ENCODE results near the gene ATP6V0A4. TPM values are rescaled to one million over a fixed set of nuclear protein-coding genes. Genes with fewer than 3 reads are reported as not detected.

ATP6V0A4 gene
- total RNA-seq: not detected

DNA sequence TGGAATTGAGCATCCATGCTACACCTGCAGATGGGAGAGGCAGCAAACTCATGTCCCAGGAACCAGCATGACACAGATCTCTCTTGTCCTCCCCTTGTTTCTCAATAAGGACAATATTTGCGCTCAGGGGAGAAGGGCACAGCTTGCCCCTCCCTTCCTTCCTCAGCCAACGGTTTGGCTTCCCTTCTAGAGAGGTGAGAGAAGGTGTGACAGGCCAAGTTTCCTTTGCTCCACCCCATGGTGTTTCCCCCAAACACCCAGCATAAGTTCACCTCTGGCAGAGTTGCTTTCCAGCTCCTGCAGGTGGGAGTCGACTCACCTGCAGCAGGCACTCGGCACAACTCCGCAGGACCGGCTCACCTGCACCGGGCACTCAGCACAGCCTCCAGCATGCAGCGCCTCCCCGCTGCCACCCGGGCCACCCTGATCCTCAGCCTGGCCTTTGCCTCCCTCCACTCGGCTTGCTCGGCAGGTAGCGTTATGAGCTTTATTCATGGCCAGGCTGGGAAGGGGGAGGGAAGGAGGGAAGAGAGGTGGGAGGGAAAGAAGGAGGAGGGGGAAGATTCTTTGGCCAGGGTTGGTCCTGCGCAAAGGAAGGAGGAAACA is at the start of gene ATP6V0A4, which contains the start of gene TMEM213:
ATP6V0A4 (minus strand) TSS at position 482 of the 606 bp plus-strand sequence. CDS start 26,949 bp downstream, outside the sequence.
TMEM213 (plus strand) TSS at position 280 of the 606 bp plus-strand sequence; CDS start at position 391, 111 bp downstream.
- in situ Hi-C loops (cut with MboI; ENCODE audit: low sequenced_read_pairs in 4 of 4): no loop called here
- Histone ChIP-seq H3K9me3 (no peaks in the 10 kb centered on the region), H3K4me3 (no peak within 1 kb of the TSS), H3K36me3 (no peaks in the 10 kb centered on the region), H3K4me1 (no peaks in the 10 kb centered on the region), H3K27ac (no peak within 1 kb of the TSS), H3K27me3 (no peaks in the 10 kb centered on the region)
- DNase-seq (no peak), ATAC-seq (no peak)
- TF ChIP-seq, protein P1, sequence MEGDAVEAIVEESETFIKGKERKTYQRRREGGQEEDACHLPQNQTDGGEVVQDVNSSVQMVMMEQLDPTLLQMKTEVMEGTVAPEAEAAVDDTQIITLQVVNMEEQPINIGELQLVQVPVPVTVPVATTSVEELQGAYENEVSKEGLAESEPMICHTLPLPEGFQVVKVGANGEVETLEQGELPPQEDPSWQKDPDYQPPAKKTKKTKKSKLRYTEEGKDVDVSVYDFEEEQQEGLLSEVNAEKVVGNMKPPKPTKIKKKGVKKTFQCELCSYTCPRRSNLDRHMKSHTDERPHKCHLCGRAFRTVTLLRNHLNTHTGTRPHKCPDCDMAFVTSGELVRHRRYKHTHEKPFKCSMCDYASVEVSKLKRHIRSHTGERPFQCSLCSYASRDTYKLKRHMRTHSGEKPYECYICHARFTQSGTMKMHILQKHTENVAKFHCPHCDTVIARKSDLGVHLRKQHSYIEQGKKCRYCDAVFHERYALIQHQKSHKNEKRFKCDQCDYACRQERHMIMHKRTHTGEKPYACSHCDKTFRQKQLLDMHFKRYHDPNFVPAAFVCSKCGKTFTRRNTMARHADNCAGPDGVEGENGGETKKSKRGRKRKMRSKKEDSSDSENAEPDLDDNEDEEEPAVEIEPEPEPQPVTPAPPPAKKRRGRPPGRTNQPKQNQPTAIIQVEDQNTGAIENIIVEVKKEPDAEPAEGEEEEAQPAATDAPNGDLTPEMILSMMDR (IDR thresholded peaks at IDR 0.05 in 4 of 5, conservative IDR thresholded peaks at IDR 0.05 in 1 of 5): no peak
- no peak for TF ChIP-seq POLR2A (IDR thresholded peaks at IDR 0.05)
- intact Hi-C loops (cut with DNase I; ENCODE audit: low total_unique reads): no loop called here

DNA sequence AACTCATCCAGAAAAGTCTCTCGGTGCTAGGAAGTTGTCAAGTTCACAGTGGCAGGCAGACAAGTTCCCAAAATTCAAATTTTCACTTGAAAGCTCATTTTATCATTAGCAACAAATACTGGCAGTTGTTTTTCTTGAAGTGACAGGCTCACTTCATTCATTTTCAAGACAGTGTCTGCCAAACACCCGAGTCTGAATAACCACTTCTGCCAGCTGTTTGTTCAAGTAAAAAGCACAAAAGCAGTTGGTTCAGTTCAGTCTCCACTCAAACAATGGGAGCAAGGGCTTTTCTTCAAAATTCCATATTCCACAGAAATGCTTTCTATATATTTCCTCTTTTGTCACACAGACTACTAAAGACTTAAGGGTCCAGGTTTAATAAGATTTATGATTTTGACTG is 47.7 kb upstream of the ATP6V0A4 start:
- Histone ChIP-seq H3K9me3 (no peaks in the 10 kb centered on the region), H3K4me1 (no peaks in the 10 kb centered on the region), H3K27me3 (no peaks in the 10 kb centered on the region), H3K27ac (no peak overlapping the region), H3K36me3 (no peaks in the 10 kb centered on the region), H3K4me3 (no peak overlapping the region)
- TF ChIP-seq POLR2A (IDR thresholded peaks at IDR 0.05): no peak
- TF ChIP-seq, protein P1 (IDR thresholded peaks at IDR 0.05 in 4 of 5, conservative IDR thresholded peaks at IDR 0.05 in 1 of 5): no peak
- in situ Hi-C loops (cut with MboI; ENCODE audit: low sequenced_read_pairs in 4 of 4) (no loop called here), intact Hi-C loops (cut with DNase I; ENCODE audit: low total_unique reads) (no loop called here)
- no peak for ATAC-seq
- no peak for DNase-seq

DNA sequence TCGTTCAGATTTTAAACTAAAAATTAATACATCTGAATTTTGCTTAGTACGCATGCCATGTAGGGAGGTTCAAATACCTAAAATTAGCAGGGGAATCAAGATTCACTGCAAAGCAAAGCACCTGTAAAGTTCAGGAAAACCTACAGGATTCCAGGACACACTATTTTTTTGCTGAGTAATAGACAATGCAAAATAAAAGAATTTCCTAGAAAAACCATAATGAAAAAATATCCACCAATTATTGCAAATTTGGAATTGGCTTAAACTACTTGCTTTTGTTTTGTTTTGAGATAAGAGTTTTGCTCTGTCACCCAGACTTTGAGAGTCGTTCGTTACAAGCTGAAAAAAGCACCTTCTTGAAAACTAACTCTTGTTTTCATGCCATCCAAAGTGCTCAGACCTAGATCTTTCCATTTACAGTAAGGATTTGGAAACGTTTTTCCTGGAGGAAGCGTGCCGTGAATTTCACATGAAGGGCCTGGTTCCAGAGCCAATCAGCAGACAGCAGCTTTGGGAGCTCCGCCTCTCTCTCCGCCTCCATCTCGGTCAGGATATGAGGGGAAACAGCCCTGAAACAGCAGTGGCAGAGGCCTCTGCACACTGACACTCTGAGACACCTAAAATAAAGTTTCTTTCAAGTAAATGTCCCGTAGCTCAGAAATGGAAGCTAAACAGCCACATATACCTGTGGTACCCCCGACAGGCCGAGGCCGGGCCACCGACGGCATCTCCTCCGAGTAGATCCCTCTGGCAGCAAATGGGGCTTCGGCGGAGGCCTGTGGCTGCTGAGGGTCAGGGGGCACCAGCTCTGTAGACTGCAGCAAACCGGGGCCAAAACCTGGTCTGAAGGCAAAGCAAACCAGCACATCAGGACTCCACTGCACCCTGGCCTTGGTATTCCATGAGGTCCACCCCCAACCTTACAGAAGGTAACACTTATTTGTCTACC is 45.9 kb upstream of the ATP6V0A4 start:
- no peaks in the 10 kb centered on the region for H3K27me3 ChIP-seq
- no peak overlapping the region for H3K4me3 ChIP-seq
- no peak for TF ChIP-seq POLR2A (IDR thresholded peaks at IDR 0.05)
- TF ChIP-seq, protein P1 (IDR thresholded peaks at IDR 0.05 in 4 of 5, conservative IDR thresholded peaks at IDR 0.05 in 1 of 5): no peak
- ATAC-seq (no peak), DNase-seq (no peak)
- intact Hi-C loops (cut with DNase I; ENCODE audit: low total_unique reads) (no loop called here), in situ Hi-C loops (cut with MboI; ENCODE audit: low sequenced_read_pairs in 4 of 4) (no loop called here)
- H3K27ac ChIP-seq: no peak overlapping the region
- H3K4me1 ChIP-seq: no peaks in the 10 kb centered on the region
- H3K36me3 ChIP-seq: no peaks in the 10 kb centered on the region
- no peaks in the 10 kb centered on the region for H3K9me3 ChIP-seq

DNA sequence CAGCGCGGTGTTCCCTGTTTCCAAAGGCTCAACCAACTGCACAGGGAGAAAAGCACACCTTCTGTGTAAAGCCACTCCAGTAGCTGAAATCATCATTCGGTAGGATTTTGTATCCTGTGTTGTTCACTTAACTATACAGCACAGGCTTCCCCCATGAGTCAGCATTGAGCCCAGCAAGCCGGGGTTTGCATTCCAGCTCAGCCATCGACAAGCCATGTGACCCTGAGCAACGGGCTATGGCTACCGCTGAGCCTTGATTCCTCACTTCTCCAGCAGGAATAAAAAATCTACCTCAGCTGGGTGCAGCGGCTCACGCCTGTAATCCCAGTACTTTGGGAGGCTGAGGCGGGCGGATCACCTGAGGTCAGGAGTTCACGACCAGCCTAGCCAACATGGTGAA is 44.1 kb upstream of the ATP6V0A4 start:
- in situ Hi-C loops (cut with MboI; ENCODE audit: low sequenced_read_pairs in 4 of 4) (no loop called here), intact Hi-C loops (cut with DNase I; ENCODE audit: low total_unique reads) (no loop called here)
- DNase-seq (no peak), ATAC-seq (no peak)
- Histone ChIP-seq H3K36me3 (no peaks in the 10 kb centered on the region), H3K27me3 (no peaks in the 10 kb centered on the region), H3K4me3 (no peak overlapping the region), H3K27ac (no peak overlapping the region), H3K9me3 (no peaks in the 10 kb centered on the region), H3K4me1 (no peaks in the 10 kb centered on the region)
- TF ChIP-seq, protein P1 (IDR thresholded peaks at IDR 0.05 in 4 of 5, conservative IDR thresholded peaks at IDR 0.05 in 1 of 5): no peak
- TF ChIP-seq POLR2A (IDR thresholded peaks at IDR 0.05): no peak
